Activated naive CD4-positive, alpha-beta T cell treated with anti-CD3 and anti-CD28 coated beads, Interleukin-2, amount 10 ng/mL, durations not matched to agents 5 hours and 36 hours (primary cell): ENCODE results near the gene APOM. TPM values are rescaled to one million over a fixed set of nuclear protein-coding genes. Genes with fewer than 3 reads are reported as not detected.

Experiments used
- microRNA-seq: library from miRNA; unstranded; fragments of <30 nt; microRNA quantifications from one replicate; pipeline ENCODE4 v1.2.0, GENCODE V29; 2022; ENCODE audit warnings: borderline microRNAs expressed, borderline replicate concordance
- total RNA-seq, 2 experiments: library from RNA; stranded (reverse); gene quantifications; one replicate each; pipeline ENCODE4 v1.2.3, GENCODE V29; 2021

APOM gene
- total RNA-seq = 1 to 10 TPM; 3.8 to 3.9 TPM

DNA sequence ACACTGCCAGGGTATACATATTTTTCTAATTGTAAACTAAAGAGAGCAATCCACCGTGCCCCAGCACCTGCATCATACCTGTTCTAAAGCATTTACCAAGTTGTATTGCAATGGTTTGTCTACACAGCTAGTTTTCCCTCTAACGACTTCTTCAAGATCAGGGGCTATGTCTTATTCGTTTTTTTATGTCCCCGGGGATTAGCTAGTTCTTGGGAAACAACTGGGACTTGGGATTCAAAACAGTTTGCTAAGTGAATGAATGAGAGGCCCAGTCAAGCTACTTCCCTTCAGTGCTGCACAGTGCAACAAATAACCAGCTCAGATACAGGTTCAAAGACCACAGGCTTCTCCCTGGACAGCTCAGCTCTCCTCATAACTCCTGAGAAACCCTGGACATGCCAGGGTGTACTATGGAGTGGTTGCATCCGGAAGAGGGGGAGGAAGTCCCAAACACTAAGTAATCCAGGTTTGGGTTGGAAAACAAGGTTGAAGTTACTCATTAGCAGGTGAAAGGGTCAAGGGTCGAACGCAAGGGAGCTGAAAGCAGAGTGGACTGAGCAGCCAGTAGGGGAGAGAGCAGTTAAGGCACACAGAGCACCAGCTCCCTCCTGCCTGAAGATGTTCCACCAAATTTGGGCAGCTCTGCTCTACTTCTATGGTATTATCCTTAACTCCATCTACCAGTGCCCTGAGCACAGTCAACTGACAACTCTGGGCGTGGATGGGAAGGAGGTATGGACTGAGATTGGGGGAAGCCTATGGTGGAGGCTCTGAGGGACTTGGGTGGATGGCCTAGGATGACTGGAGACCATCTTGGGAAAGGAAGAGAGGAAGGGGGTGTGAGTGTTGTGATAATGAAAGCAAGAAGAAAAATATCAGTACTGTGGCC lies at the start of gene APOM:
TSS of gene APOM (plus strand) at position 546 of the 889 bp plus-strand sequence. CDS start at position 619, 73 bp downstream.

DNA sequence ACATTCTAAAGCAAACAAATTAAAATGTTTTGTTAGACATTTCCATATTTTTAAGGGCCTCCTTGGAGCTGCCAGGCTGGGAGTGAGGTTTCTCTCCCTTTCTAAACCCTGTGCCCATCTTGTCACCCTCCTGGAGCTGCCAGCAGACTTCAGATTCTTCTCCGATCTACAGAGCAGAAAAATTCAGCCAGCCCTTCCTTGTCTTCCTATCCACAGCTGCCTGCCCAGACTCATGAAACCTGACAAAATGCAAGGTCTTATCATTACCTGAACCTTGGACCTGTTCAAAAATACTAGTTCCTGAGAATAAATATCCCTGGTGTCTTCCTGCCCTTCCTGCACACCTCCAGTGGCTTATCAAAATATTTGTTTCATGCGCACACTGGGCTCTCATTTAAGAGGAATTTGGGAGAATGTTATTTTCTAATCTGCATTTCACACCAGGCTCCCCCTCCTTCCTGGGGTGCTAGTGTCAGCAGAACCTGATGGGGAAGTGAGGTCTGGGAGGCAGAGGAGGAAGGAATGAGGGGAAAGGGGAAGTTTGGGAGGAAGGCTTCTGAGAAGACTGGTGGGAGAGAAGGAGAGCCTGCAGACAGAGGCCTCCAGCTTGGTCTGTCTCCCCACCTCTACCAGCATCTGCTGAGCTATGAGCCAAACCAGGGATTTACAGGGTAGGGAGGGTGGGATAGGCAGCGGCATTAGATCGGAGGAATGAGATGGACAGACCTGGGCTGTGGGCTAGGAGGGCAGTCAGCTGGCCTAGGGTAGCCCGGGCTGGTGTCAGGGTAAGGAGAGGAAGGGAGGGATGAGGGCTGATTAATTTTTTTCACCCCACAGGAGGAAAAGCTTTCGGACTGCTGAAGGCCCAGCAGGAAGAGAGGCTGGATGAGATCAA lies 40.8 kb upstream of the APOM start, which contains the start of gene AIF1:
TSS of gene AIF1 (plus strand) at position 551 of the 895 bp plus-strand sequence. CDS start at position 647, 96 bp downstream.

DNA sequence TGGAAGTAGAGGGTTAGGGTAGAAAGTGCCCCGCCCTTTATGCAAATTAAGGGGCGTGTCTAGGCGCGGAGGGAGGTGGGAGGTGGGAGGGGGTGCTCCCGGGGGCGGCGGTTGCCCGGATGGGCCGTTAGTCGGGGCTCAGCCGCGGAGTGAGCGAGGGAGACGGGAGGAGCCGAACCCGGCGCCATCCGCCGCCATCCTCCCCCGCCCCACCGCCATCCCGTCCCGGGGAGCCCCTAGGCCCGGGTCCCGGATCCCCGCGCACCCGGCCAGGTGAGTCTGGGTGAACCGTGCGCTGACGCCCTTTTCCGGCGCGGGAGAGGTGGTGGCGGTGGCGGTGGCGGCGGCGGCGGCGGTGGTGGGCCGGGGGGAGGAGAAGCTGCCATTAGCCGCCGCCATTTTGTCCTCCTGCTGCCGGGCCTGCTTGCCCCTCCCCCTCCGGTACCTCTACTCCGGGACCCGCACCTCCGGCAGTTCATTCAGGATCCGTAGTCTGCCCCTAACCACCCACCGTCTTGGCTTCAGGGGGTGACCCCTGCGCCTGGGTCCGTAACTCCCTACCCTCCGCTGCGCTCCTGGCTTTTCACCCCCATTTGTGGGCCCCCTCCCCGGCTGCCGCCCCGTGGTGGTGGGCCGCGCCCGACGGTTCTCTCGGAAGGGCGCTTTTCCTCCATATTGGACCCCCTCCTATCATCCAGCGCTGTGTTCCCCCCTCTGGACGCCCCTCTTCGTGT lies 34.9 kb upstream of the APOM start, which contains the start of gene PRRC2A:
TSS of gene PRRC2A (plus strand) at position 130 of the 734 bp plus-strand sequence. CDS start 2,075 bp downstream, outside the sequence.

DNA sequence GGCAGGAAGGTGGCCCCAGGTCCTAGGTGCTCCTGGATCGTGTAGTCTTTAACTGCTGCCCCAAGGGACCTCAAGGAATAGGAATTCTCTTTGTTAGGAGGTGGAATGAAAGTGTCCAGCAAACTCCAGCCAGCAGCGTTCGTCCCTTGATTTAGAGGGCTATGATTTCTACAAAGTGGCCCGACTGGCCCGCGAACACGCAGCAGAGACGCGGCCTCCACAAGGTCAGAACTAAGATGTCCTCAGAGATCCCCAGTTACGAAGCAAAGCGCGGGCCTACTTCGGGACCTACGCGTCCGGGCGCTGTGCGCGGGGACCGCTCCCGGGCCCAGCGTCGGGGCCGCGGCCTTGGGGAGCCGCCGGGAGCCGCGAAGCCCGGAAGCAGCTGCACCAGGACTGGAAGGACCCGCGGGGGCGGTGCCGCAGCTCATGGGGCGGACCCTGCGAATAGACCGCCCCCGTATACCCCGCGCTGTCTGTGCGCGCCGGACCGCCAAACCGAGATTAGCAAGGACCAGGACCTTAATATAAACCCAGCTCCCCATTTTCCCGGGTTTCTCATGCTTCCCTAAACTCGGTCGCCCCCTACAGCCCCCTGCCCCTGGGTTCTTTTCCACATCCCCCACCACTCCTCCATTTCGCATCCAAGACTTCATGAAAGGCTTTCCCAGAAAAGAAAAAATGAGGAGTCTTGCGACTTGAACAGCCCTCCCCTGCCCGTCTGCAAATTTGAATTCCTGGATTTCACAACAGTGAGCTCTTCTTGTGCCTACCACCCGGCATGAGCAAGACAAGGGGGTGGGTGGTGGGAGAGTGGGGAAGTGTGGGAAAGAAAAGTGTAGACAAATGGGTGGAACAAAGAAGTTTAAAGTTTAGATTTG lies 4.9 kb downstream of the APOM start, which contains the start of gene C6orf47:
TSS of gene C6orf47 (minus strand) at position 398 of the 881 bp plus-strand sequence. CDS start 831 bp downstream, outside the sequence.

DNA sequence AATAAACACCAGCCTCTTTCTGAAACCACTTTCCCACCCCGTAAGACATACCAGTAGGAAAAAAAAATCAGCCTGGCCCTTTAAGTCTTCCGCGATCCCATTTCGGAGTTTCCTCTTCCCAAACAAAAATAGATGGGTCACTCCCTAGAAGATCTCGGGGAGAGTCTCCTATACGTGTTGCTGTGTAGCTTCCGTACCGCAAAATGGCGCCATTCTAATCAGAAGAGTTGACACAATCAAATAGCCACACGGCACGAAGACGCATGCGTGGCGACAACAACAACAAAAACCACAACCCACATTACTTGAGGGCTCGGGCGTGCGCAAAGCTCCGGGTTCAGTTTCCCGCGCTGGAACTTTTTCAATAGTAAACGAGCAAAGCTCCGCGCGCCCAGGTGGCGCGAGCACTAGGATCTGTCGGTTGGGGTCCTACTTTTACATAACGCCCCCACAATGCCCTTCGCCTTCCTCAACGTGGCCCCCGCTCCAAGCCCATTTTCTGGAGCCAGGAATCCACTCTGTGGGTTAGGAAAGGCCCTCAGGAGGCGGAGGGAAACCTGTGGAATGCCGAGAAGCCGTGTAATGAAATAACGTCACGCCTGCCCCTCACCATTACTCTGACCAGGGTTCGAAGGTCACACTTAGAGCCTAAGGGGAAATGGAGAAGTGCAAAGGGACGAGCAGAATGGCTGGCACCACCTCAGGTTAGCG lies 9.3 kb downstream of the APOM start, which contains the start of gene GPANK1:
TSS of gene GPANK1 (minus strand) at position 208 of the 711 bp plus-strand sequence. CDS start 519 bp downstream, outside the sequence.

DNA sequence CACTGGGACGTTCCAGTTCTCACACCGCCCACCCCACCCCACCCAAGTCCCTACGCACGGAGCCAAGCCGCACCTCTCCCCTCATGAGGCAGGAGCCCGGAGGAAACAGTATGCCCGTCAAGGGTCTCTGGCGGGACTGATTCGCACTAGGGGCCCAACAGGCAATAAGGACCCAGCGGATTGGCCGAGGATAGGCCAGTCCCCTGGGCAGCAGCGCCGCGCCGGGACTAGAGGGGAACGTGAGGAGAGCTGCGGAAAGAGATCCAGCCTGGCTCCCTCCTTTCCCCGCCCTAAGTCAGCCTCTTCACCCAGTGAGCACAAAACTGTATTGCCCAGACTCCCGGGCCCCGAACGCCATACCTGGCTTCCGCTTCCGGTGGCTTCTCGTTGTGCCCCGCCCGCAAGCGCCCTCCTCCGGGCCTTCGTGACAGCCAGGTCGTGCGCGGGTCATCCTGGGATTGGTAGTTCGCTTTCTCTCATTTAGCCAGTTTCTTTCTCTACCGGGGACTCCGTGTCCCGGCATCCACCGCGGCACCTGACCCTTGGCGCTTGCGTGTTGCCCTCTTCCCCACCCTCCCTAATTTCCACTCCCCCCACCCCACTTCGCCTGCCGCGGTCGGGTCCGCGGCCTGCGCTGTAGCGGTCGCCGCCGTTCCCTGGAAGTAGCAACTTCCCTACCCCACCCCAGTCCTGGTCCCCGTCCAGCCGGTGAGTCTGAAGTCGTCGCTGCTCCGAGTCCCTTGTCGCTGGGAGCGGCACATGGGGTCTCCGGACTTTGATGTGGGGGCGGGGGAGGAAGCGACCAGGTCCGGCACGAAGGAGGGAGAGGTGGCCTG lies 10.0 kb downstream of the APOM start, which contains the start of gene CSNK2B:
TSS of gene CSNK2B (plus strand) at position 580 of the 836 bp plus-strand sequence. CDS start 752 bp downstream, outside the sequence.

DNA sequence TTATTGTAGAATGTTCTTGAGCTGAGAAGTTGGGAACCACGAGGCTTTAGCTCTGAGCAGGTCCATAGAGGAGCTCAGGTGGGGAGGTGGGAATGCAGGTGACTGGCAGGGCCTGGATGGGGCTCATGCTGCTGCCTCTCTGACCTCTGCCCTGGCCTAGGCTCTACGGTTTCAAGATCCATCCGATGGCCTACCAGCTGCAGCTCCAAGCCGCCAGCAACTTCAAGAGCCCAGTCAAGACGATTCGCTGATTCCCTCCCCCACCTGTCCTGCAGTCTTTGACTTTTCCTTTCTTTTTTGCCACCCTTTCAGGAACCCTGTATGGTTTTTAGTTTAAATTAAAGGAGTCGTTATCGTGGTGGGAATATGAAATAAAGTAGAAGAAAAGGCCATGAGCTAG lies 14.0 kb downstream of the APOM start, which contains the start of gene LY6G5B:
TSS of gene LY6G5B (plus strand) at position 301 of the 400 bp plus-strand sequence. CDS start 975 bp downstream, outside the sequence.

DNA sequence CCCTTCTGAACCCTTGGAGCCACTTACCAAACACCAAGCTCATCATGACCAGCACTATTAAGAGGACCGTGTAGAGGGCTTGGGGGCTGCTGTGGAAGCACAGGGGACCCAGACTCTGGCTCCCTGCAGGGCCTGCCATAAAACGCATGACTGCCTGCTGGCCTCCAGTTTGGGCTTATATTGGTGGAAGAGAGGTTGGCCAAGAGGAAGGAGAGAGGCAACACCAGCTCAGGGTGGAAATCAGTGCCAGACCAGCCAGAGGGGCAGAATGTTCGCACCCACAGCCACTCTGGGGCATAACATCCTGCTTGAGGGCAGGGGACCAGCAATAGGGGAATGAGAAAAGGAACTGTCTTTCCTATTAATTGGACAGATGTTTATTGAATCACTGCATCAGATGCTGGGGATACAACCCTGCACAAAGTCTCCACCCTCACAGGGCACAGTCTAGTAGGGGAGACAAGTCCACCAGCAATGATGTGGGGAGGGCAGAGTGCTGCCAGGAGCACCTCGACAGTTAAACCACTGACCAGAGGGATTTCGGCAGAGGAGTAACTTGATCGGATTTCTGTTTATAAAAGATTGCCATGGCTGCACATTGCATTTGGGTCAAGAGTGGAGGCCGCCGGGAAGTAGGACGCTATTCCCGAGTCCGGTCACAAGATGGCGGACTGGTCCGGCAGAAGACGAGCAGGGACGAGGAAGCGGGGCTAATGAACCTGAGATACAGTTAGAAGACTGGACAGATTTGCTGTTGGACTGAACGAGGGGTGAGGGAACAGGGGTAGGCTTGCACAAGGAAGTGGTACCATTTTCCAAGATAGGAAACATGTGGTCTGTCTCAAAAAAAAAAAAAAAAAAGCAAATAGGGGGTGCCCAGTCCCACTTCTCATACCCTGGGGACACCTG lies 24.8 kb downstream of the APOM start, which contains the start of gene LY6G5C:
TSS of gene LY6G5C (minus strand) at position 842 of the 909 bp plus-strand sequence. CDS start at position 148, 694 bp downstream.

DNA sequence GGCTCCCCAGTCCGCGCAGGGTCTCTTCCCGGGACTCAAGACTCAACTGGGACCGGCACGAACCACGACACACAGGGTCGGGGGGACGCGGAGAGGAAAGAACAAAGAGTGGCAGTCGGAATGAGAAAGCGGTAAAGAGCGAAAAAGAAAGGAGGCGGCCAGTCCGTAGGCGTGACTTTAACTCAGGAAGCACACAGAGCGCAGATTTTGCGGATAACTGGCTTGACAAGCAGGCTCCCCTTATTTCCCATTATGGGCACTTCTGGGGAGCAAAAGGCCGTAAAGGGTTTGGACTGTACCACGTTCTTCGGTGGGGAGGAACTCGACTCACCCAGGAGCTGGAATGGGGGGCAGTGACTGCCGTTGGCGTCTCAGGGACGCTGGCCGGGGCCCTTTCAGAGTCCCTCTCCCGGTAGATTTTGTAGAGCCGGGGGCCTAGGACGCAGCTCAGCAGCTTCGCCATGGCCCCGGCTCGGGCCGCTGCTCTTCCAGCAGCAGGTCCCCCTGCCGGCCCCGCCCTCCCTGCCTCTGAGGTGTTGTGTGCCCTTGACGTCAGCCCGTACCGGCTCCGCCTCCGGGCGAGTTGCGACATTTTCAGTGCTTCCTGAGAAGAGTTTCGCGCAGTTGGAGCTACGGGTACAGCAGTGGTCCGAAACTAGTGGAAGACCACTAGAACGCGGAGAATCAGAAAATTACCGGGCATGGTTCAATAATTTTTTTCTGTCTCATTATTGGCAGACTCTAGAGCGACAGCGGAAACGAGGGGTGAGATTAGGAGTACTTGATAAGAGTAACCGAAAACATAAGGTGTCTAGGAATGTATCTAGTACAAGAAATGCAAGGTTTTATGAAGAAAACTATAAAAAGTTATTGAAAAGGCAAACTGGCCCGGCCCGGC lies 47.4 kb downstream of the APOM start, which contains the start of gene ABHD16A:
TSS of gene ABHD16A (minus strand) at position 506 of the 898 bp plus-strand sequence. CDS start at position 463, 43 bp downstream.

DNA sequence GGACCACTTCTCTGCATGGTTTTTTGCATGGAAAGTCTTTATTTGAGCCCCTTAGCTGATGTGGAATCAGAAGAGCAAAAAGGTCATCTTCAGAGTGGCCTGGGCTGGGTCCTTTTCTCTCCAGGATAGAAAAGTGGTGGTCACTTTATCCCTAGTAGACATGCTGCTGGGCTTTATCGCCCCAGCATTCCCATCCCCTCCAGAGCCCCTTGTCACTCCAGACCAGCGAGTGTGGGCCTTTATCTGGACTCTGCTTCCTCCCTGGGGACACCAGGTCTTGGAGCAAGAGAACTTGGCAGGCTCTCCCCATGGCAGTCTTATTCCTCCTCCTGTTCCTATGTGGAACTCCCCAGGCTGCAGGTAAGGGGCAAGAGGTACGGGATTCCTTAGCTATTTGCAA lies 50.9 kb downstream of the APOM start, which contains the start of gene LY6G6F:
TSS of gene LY6G6F (plus strand) at position 268 of the 400 bp plus-strand sequence. CDS start at position 309, 41 bp downstream.

Small RNA genes within 50 kb of the gene (microRNA-seq; reads per million reads assigned to microRNA genes)
- gene MIR4646 = 1.5 reads per million
- not detected for gene MIR6832

Other genes starting within 250 kb of the APOM start
- 10 to 100 TPM; 37.8 to 38.1 TPM for gene MICB, start 157.7 kb upstream of the APOM start, total RNA-seq
- gene MCCD1, start 126.9 kb upstream of the APOM start, total RNA-seq = not detected
- gene DDX39B, start 113.9 kb upstream of the APOM start, total RNA-seq = 100 to 1,000 TPM; 423 to 444 TPM
- gene ATP6V1G2, start 109.3 kb upstream of the APOM start, total RNA-seq = 1 to 10 TPM; 3.5 to 4.2 TPM
- 10 to 100 TPM; 12.9 to 15.8 TPM for gene NFKBIL1, start 108.3 kb upstream of the APOM start, total RNA-seq
- gene LTA, start 83.6 kb upstream of the APOM start, total RNA-seq = 10 to 100 TPM; 29.6 TPM
- 10 to 100 TPM; 51.3 to 53.4 TPM for gene TNF, start 80.3 kb upstream of the APOM start, total RNA-seq
- gene LTB, start 73.5 kb upstream of the APOM start, total RNA-seq = 1,000 to 10,000 TPM; 1,438 to 1,452 TPM
- 10 to 100 TPM; 67.8 to 71.0 TPM for gene LST1, start 69.6 kb upstream of the APOM start, total RNA-seq
- 10 to 100 TPM; 27.6 to 28.8 TPM for gene NCR3, start 62.9 kb upstream of the APOM start, total RNA-seq
- 10 to 100 TPM; 45.4 to 46.1 TPM for gene AIF1, start 40.7 kb upstream of the APOM start, total RNA-seq
- gene PRRC2A, start 35.2 kb upstream of the APOM start, total RNA-seq = 100 to 1,000 TPM; 210 to 211 TPM
- 100 to 1,000 TPM; 278 to 280 TPM for gene BAG6, start 3.2 kb upstream of the APOM start, total RNA-seq
- 10 to 100 TPM; 23.6 to 24.2 TPM for gene C6orf47, start 4.9 kb downstream of the APOM start, total RNA-seq
- gene GPANK1, start 9.1 kb downstream of the APOM start, total RNA-seq = 10 to 100 TPM; 26.4 to 29.1 TPM
- 100 to 1,000 TPM; 181 to 195 TPM for gene CSNK2B, start 10.2 kb downstream of the APOM start, total RNA-seq
- gene LY6G5B, start 14.1 kb downstream of the APOM start, total RNA-seq = 10 to 100 TPM; 20.3 to 23.5 TPM
- gene LY6G5C, start 25.2 kb downstream of the APOM start, total RNA-seq = 1 to 10 TPM; 1.8 to 2.2 TPM
- gene ABHD16A, start 47.4 kb downstream of the APOM start, total RNA-seq = 10 to 100 TPM; 50.4 to 54.9 TPM
- gene LY6G6F, start 51.0 kb downstream of the APOM start, total RNA-seq = not detected
- gene LY6G6D, start 59.5 kb downstream of the APOM start, total RNA-seq = not detected
- not detected for gene LY6G6C, start 65.9 kb downstream of the APOM start, total RNA-seq
- under 1 TPM; 0.22 to 0.43 TPM for gene MPIG6B, start 67.5 kb downstream of the APOM start, total RNA-seq
- gene DDAH2, start 73.4 kb downstream of the APOM start, total RNA-seq = 10 to 100 TPM; 18.1 to 18.9 TPM
- gene CLIC1, start 80.6 kb downstream of the APOM start, total RNA-seq = 100 to 1,000 TPM; 534 to 538 TPM
- 10 to 100 TPM; 47.4 to 47.7 TPM for gene MSH5, start 84.1 kb downstream of the APOM start, total RNA-seq
- gene SAPCD1, start 106.8 kb downstream of the APOM start, total RNA-seq = 10 to 100 TPM; 11.3 to 12.0 TPM
- 1 to 10 TPM; 3.8 to 3.9 TPM for gene VWA7, start 121.4 kb downstream of the APOM start, total RNA-seq
- gene VARS1, start 139.9 kb downstream of the APOM start, total RNA-seq = 10 to 100 TPM; 74.6 to 79.2 TPM
- gene LSM2, start 151.1 kb downstream of the APOM start, total RNA-seq = 10 to 100 TPM; 72.5 to 75.6 TPM
- gene HSPA1L, start 159.4 kb downstream of the APOM start, total RNA-seq = 1 to 10 TPM; 3.7 to 3.8 TPM
- 10 to 100 TPM; 75.8 to 83.8 TPM for gene HSPA1A, start 159.6 kb downstream of the APOM start, total RNA-seq
- 10 to 100 TPM; 35.5 to 35.9 TPM for gene HSPA1B, start 171.8 kb downstream of the APOM start, total RNA-seq
- gene NEU1, start 206.9 kb downstream of the APOM start, total RNA-seq = 10 to 100 TPM; 23.4 to 23.7 TPM
- gene SLC44A4, start 223.1 kb downstream of the APOM start, total RNA-seq = not detected
- 10 to 100 TPM; 60.9 to 61.4 TPM for gene EHMT2, start 241.8 kb downstream of the APOM start, total RNA-seq
- gene ZBTB12, start 246.2 kb downstream of the APOM start, total RNA-seq = 1 to 10 TPM; 1.5 to 2.4 TPM